OCI-LY7 (cell line): ENCODE data around the gene ABCC3.

Source experiments
- CTCF ChIP-seq: fragments of 200-600 bp; sonication (generic); conservative IDR thresholded peaks from 2 replicates; pipeline ENCODE4 v1.5.1; 2014; ENCODE audit warnings: mild to moderate bottlenecking, antibody characterized with exemption, low read length, moderate library complexity, mixed read lengths
- EZH2phosphoT487 ChIP-seq: fragments of 200-600 bp; sonication (generic); IDR thresholded peaks from 2 replicates; pipeline ENCODE4 v1.6.1; 2018; ENCODE audit warnings: low read depth, borderline replicate concordance, mild to moderate bottlenecking, mixed run types, antibody characterized with exemption, low read length, moderate library complexity, mixed read lengths

DNA sequence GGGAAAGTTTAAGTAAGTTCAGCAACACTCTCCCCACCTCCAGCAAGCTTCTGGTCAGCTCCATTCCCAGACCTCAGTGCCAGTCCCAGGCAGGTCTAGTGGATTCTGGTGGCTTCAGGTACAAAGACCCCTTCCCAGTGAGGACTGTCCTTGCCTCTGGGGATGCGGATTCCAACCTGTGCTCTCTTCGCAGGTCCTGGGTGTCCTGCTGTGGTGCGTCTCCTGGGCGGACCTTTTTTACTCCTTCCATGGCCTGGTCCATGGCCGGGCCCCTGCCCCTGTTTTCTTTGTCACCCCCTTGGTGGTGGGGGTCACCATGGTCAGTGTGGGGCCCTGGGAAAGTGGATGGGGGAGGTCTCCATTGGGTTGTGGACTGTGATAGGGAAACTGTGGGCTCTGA is 21.8 kb downstream of the ABCC3 start:
- TF ChIP-seq CTCF, result no peak
- no peak for TF ChIP-seq EZH2phosphoT487
